CD4-positive, alpha-beta T cell treated with Interleukin-2 at 100 ng/mL for 4 hours (primary cell): Measurements from ENCODE around the gene MYO1D.
A peak's percentile ranks its signal among the peaks of the same experiment; 100 is the strongest.
"Not testable (repeated sequence)": the region's sequence is repeated elsewhere in the genome, so short reads cannot be mapped to it uniquely, and the experiment has no call there.

Experiments used
- DNase-seq: peaks from one replicate; pipeline ENCODE4 v3.0.0-alpha.2; 2020; ENCODE audit warnings: low spot score

MYO1D gene

DNA sequence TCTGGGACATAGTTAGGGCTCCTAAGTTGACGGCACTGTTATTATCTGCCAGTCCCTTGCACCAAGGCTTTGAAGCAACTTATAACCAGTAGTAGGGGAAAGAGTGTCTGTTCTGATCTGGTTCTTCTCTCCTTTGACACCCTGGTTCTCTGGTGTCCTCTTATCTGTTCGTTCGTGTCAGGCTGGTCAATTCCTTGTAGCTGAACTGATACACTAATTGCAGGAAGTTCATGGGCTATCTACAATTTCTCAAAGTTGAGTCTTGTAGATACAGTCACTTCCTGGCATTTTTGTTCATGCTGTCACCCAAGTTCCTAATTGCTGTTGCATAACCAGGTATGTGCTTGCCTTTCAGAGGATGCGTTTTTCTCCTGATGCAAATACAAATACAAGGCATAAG is 17.3 kb upstream of the MYO1D start:
- DNase-seq, result no peak

DNA sequence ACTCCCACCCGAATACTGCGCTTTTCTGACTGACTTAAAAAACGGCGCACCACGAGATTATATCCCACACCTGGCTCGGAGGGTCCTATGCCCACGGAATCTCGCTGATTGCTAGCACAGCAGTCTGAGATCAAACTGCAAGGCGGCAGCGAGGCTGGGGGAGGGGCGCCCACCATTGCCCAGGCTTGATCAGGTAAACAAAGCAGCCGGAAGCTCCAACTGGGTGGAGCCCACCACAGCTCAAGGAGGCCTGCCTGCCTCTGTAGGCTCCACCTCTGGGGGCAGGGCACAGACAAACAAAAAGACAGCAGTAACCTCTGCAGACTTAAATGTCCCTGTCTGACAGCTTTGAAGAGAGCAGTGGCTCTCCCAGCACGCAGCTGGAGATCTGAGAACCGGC is 10.5 kb upstream of the MYO1D start:
- DNase-seq, result not testable (repeated sequence)

DNA sequence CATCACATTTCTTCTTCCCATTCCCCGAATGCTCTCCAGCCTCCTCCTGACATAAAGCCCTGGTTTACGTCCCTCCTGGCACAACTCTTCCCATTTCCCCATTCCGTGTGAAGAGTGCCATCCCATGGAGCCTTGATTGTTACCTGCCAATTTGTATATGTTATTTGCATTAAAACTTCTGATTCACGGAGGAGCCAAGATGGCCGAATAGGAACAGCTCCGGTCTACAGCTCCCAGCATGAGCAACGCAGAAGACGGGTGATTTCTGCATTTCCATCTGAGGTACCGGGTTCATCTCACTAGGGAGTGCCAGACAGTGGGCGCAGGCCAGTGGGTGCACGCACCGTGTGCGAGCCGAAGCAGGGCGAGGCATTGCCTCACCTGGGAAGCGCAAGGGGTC is 10.0 kb upstream of the MYO1D start:
- DNase-seq, result not testable (repeated sequence)

DNA sequence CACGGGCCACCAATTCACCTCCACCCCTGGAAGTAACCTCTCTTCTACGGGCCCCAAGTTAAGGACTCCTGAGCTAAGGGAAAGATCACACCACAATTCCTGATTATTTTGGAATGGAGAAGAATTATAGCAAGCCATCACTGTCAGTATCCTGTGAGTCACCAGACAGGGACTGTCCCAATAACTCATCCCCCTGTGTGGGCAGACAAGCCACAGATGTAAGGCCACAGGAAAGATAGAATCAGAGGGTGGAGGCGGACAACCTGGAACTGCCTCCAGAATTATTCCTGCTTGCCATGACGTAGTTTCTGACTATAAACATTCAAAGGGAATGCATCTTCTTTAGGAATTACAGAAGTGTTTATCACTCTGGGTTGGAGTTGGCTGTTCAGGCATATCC is 5.8 kb upstream of the MYO1D start:
- no peak for DNase-seq

DNA sequence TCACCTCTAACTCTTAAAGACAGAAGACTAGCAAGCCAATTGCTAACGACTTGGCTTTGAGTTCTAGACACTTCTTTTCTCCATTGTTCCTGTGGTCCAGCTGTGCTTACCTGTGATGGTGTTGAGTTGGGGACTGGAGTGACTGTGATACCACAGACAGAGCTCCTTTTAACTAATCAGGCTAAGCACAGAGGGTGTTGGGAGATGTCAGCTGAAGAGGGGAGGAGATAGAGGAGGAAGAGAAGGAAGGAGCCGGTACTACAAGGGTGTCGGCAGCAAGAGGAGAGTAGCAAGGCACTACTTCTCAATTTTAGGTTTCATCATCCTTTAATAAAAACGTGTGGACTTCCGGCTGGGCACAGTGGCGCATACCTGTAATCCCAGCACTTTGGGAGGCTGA is 5.1 kb upstream of the MYO1D start:
- DNase-seq, result no peak

DNA sequence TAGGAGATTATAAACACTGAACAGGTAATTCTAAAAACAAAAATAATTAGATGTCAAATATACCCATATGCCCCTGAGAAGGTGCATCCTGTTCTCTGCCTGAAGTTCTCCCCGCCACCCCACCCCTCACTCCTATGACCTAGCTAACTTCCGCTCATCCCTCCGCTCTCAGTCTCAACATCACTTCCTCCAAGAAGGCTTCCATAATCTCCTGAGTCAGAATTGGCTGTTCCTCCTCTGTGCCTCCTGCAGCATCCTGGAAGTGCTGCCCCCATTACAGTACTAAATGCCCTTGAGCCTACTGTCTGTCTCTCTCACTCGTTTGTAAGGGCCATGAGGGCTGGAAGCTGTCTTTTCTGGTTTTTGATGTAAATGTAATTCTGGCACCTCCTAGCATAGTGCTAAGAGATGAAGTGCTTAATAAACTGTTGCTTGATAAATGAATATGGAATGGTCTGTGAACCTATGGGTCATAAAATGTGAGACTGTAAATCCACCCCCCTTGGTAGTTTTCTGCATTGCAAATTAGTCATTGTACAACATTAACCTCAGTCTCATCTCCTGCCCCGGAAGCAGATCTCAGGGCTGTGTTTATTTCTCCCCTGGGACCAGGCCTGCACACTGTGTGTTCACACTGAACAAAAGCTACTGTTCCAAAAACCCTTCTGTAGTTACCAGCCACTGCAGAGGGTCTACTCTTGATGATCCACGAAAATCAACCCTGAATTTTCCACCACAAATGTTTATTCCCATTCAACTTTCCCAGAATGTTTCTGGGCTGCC is 3.9 kb upstream of the MYO1D start:
- no peak for DNase-seq

DNA sequence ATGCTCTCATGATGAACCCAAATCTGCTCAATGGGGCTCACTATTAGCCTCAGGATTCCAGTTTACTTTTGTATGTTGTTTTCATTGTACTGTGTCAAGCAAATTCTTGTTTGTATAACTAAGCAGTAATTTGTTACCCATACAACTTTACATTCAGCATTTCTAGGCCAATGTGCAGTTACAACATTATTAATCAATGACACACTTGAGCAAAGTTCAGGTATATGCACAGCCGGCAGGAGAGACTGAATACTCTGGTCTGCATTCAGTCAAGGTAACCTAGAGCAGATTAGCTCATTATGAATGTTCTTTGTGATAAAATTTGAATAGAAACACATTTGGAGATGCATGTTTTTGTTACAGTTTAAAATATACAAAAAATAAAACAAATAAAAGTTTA is 2.2 kb upstream of the MYO1D start:
- no peak for DNase-seq

DNA sequence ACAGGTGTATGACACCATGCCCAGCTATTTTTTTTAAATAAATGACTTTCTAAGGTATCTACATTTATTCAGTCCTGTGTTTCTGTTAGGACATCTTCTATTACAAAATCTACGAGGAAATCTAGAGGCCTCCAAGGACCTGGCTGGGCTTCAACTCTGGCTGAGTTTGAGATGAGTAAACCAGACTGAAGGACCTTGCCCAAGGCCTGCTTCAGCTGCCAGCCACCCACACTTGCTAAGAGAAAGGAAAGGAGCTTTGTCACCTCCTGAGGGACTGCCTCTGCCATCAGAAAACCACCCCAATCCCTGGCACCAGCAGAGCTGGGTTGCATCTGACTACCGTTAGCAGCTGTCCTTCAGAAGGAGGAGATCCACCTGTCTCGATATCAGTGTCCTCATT is 1.3 kb upstream of the MYO1D start:
- DNase-seq, result no peak

DNA sequence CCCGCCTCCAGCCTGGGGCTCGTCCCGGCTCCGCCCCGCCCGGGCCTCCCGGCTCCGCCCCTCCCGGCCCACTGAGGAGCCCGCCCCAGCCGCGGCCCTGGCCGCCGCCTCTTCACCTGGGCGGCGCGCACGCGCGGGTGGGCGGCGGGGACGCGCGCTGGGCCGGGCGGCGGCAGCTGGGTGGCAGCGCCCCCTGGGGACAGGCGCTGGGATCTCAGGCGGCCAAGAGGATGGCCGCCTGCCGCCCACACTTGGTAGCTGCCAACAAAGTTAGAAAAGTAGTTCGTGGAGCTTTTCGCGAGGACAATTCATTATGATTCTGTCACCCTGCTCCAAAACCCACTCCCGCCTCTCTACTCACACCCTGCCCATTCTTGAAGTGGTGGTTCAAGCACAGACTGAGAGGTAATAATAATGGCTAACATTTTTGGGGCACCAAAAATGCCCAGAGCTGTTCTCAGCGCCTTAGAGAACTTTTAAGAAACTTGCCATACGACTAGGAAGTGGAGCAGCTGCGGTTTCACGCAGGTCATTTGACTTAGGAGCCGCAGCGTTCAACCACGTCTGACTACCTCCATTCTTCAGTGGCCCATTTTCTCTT is 340 bp upstream of the MYO1D start:
- DNase-seq, result peak; percentile 93

DNA sequence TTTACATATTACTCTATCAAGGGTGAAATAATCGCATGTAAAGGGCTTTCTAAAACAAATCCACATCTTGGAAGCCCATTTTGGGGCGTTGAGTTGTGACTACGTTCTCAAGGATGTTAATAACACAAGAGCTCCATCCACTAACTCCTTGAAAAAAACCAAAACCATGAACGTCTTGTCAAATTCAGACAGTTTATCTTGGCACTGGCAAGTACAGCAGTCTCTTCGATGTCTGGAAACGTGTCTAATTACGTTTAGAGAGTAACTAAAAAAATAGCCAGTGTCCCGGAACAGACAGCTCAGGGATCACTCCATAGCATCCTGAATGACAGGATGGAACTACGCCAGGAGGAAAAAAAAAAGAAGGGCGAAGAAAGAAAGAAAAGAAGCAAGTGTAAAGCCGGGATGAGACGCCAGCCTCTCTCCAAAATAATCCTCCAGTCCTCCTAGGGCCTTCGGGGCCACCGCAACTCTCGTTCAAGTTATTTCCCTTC is 954 bp downstream of the MYO1D start:
- no peak for DNase-seq

DNA sequence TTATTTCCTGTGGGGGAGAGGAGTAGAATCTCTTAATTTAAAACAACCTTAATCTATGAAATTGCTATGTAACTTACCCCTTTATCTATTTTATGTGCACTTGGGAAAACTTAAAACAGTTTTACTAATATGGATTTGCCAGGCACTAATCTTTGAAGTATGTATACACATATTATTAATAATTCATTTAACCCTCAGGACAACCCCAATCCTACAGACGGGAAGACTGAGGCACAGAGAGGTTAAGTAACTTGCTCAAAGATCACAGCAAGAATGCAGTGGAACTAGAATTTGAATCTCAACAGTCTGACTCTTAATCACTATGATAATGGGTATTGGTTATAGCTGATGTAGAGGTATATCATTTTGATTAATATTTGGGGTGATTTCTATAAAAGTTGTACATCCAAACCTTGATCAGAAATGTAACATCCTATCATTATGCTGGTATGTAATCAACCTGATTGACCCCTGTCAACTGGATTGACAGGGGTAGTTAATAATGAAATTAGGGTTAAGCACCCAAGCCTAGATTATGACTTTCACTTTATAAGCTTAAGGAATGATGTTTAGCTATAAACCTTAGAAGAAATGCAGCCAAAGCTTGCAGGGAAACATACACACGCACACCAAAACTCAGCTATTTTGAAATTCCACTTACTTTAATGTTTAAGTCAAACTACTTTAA is 1.6 kb downstream of the MYO1D start:
- DNase-seq, result no peak

DNA sequence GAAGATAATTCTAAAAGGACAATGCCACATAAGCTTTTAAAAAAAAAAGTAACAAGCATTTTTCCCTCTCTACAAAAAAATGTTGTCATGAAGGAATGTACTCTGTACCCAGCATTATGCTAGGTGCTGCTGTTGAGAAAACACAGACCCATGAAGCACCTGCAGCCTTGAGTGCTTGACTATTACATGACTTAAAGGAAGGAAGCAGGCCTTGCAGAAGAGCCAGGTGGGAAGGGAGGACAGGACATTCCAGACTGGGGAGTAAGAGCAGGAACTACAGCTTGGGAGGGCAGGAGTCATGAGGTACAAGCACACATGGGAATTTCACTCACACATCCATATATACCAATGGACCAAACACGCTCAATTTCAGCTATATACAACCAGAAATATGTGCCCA is 3.8 kb downstream of the MYO1D start:
- DNase-seq, result no peak

DNA sequence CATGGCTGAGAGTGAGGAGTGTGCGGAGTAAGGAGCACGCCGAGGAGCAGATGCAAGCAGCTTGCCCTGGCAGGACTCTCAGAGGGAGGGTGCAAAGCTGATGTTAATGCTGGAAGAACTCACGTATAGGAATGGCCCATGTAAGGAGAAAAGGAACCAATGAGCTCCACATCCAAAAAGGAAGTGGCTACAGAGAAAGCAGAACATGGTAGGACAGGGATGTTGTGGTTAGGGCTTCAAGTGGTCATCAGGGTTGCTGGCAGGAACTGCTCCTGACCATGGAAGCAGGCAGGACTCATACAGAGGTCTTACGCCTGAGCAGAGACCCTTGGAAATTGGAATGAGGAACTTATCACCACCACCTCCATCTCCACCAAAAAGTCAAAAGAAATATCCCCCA is 5.2 kb downstream of the MYO1D start:
- DNase-seq, result no peak

DNA sequence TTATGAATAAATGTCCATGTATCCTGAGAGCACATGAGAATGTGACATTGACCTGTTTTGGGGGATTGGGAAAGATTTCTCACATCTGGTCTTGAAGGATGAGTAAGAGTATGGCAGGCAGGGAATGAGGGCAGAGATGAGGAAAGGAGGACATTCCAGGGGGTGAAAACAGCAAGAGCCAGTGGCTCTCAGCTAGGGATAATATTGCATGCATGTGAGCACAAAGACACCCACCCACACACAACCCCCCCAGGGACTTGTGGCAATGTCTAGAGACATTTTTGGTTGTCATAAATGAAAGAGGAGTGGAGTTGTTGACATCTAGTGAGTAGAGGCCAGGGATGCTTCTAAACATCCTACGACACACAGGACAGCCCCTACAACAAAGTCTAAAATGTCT is 6.0 kb downstream of the MYO1D start:
- no peak for DNase-seq

DNA sequence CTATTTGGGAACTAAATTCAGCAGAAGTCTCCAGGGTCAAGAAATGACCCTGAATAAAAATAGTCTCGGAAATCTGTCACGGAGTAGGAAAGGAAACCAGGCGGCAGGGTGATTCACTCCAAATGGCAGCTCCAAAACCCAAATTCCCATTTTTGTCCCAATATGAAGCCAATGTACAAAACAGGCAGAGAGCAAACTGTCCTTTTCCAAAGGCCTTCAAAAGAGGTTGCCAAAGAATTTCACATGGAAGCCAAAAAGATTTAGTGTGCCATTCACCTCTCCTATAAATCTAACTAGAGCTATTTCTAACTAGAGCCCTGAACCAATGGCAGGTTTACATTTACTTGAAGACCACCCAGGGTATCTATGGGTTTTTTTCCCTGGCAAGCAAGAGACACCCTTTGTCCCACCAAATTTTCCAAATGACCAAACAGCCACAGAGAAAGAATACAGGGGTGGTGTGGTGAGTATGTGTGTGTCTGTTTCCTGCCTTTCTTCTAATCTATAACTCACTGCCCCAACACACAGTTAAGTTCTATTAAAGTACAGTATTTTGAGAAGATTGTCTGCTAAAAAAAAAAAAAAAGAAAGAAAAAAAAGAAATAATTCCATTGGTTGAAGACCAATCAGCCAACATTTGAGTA is 6.8 kb downstream of the MYO1D start:
- no peak for DNase-seq

DNA sequence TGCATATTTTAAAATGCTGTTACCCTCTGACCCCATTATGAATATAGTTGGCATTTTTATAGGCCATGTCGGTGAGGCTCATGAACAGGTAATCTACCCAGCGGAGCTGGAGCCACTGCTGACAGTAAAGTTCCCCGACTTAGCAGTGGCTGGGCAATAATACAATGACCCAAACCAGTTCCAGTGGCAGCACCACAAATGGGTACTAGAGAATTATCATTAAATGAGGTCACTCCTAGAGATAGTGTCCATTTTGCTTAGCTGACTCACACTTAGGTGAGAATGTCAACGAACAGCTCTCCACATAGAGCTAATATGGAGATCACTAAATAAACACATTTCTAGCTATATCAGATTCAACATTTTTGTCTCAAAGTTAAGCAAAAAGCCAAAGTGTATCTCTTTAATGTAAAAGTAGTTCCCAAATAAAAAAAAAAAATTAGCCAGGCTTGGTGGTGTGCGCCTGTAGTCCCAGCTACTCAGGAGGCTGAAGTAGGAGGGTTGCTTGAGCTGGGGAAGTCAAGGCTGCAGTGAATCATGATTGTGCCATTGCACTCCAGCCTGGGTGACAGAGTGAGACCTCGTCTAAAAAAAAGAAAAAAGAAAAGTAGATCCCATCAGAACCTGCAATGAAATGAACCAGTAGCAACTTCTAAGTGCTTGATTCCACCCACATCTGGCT is 7.4 kb downstream of the MYO1D start:
- no peak for DNase-seq

DNA sequence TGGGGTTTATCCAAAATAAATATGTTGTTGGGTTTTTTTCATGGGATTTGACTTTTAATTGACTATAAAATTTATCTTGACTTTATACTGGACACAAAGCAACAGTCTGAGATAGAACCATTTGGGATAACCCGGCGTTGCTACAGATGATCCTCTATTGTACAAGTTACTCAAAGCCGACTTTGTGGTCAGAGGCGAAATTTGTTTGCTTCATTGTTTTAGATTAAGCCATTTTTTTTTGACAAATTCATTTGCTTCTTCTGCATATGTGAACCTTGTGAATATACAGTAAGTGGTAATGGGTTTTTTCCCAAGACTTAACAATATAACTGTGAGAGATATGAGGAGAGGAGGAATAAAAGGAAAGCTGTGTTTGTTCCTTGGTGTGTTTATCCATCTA is 11.8 kb downstream of the MYO1D start:
- no peak for DNase-seq

DNA sequence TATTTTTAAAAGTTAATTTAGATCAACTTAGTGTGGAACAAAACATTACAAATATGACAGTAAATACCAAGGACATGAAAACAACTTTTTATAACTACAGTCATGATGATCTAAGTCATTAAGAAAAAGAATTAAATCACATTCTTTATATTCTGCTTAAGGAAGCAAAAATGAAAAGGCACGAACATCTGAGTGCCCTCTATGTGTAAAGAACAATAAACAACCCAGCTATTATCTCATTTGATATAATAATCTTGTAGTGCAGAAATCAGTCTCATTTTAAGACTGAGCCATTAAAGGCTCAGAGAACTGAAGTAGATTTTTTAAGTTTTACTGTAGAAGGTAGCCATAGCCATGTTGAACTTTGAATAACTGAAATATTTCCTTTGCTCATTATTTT is 13.4 kb downstream of the MYO1D start:
- no peak for DNase-seq

DNA sequence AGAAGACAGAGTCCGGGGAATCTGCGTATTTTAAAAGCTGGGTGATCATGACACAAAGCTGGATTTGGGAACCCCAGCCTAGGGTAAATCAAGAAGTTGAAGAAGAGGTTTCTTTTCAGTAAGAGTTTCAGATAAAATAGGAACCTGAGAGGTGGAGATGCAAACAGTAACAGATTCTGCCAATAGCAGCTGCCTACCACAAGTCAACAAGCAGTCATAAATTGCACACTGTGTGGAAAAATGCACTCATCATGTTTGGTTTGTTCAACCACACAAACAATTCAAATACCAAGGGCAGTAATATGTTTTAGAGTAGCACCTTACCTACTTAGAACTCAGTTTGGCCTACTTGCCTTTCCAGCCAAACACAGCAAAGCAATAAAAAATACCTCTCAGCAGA is 14.0 kb downstream of the MYO1D start:
- no peak for DNase-seq

DNA sequence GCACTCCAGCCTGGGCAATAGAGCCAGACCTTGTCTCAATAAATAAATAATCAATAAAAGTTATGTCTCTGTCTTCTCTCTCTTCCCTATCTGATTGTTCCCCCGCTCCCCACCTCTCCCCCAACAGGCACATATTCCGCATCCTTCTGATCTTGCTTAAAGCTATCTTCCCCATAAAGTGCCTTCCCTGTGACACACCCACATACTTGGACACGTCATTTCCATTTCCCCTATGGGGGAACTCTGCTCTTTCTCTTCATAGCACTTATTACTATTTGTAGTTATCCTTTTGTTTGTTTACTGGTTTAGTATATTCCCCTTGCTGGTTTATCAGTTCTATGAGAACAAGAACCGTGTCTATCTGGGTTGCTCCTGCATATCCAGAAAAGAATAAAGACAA is 14.9 kb downstream of the MYO1D start:
- DNase-seq, result no peak

DNA sequence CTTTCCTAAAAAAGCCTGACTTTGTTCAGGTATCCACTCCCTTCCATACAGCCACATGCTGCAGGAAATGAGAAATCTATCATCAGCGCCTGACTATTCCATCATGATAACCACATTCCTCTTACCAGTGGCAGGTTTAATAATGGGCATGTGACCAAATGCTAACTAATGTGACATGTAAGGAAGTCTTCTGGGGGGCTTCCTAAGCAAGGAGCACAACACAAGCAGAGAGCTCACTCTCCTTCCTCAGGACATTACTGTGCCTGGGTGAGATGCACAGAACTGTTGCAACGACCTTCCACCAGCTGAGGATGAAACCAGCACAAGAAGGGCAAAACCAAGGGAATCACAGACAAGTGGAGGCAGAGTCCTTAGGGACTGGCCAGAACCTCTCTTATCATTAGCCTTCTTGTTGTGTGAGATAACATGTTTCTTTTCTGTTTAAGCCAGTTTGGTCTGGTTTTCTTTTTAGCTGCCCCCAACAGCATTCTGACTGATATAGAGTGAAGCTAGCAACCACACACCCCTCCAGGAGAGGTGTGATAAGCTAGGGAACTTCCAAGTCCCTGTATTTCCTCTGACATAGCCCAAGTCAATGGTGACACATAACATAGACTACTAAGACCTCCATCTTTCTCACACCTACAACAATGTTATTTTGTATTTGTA is 16.9 kb downstream of the MYO1D start:
- DNase-seq, result no peak

DNA sequence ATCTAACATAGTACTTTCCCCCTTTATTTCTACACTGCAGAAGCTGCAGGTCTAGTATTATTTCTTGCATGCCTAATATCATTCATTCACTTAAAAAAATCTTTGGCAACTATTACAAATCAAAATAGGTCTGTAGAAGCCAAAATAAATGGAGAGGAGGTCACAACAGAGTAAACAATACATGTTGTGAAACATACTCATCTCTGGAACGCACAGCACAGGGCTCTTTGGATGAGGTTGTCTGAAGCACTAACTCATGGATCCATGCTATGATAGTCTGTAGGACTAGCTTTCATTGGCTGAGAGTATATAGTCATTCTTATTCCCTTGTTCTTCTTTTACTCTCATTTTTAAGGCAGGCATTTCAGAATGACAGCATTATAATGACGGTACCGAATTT is 21.3 kb downstream of the MYO1D start:
- no peak for DNase-seq
